Measurements from ENCODE around the gene NOP53.
A peak's percentile ranks its signal among the peaks of the same experiment; 100 is the strongest.
"Not testable (repeated sequence)": the region's sequence is repeated elsewhere in the genome, so short reads cannot be mapped to it uniquely, and the experiment has no call there.

Gene NOP53

GRCh38 chr19:47766670-47767069 lies 21.3 kb downstream of the NOP53 start:
- H3K9me3 ChIP-seq (ENCODE audit: control insufficient read depth, insufficient read depth, low read length): no peaks in the 10 kb centered on the region
- no peaks in the 10 kb centered on the region for H3K36me3 ChIP-seq (ENCODE audit: insufficient read depth, low read length)
- peaks cover 6% of the 10 kb centered on the region for H3K4me1 ChIP-seq (ENCODE audit: insufficient read depth, low read length)
- no peak overlapping the region for H3K9ac ChIP-seq (ENCODE audit: low read depth, low read length)

- Histone ChIP-seq H3K9me3 (ENCODE audit: control insufficient read depth, insufficient read depth, low read length) (no peaks in the 10 kb centered on the region), H3K4me1 (ENCODE audit: insufficient read depth, low read length) (peaks cover 6% of the 10 kb centered on the region), H3K9ac (ENCODE audit: low read depth, low read length) (no peak overlapping the region), H3K36me3 (ENCODE audit: insufficient read depth, low read length) (no peaks in the 10 kb centered on the region)
Observed at GRCh38 chr19:47767349-47767748, 22.0 kb downstream of the NOP53 start.

- Histone ChIP-seq H3K4me1 (ENCODE audit: insufficient read depth, low read length) (peaks cover 6% of the 10 kb centered on the region), H3K36me3 (ENCODE audit: insufficient read depth, low read length) (no peaks in the 10 kb centered on the region), H3K9ac (ENCODE audit: low read depth, low read length) (no peak overlapping the region), H3K9me3 (ENCODE audit: control insufficient read depth, insufficient read depth, low read length) (no peaks in the 10 kb centered on the region)
Observed at GRCh38 chr19:47768604-47769003, 23.3 kb downstream of the NOP53 start.

- Histone ChIP-seq H3K4me1 (ENCODE audit: insufficient read depth, low read length) (peaks cover 6% of the 10 kb centered on the region), H3K9ac (ENCODE audit: low read depth, low read length) (no peak overlapping the region), H3K36me3 (ENCODE audit: insufficient read depth, low read length) (no peaks in the 10 kb centered on the region), H3K9me3 (ENCODE audit: control insufficient read depth, insufficient read depth, low read length) (no peaks in the 10 kb centered on the region)
Observed at GRCh38 chr19:47769534-47769933, 24.2 kb downstream of the NOP53 start.

- H3K4me1 ChIP-seq (ENCODE audit: insufficient read depth, low read length); H3K9ac ChIP-seq (ENCODE audit: low read depth, low read length); H3K9me3 ChIP-seq (ENCODE audit: control insufficient read depth, insufficient read depth, low read length); H3K36me3 ChIP-seq (ENCODE audit: insufficient read depth, low read length): not testable (repeated sequence)
Observed at GRCh38 chr19:47771291-47771690, 25.9 kb downstream of the NOP53 start.

GRCh38 chr19:47776568-47776967 lies 31.2 kb downstream of the NOP53 start:
- Histone ChIP-seq H3K4me1 (ENCODE audit: insufficient read depth, low read length) (no peaks in the 10 kb centered on the region; the same call in 1 of the 2 replicates), H3K9ac (ENCODE audit: low read depth, low read length) (no peak overlapping the region), H3K36me3 (ENCODE audit: insufficient read depth, low read length) (peaks cover 5% of the 10 kb centered on the region; the same call in 1 of the 2 replicates), H3K9me3 (ENCODE audit: control insufficient read depth, insufficient read depth, low read length) (no peaks in the 10 kb centered on the region)

GRCh38 chr19:47777245-47778048 lies 32.1 kb downstream of the NOP53 start:
- H3K36me3 ChIP-seq (ENCODE audit: insufficient read depth, low read length); H3K4me1 ChIP-seq (ENCODE audit: insufficient read depth, low read length); H3K9me3 ChIP-seq (ENCODE audit: control insufficient read depth, insufficient read depth, low read length): not testable (repeated sequence)
- H3K9ac ChIP-seq (ENCODE audit: low read depth, low read length): peak overlapping the region; percentile 74; the same call in 1 of the 2 replicates

GRCh38 chr19:47778049-47778953 lies 33.0 kb downstream of the NOP53 start, which contains the start of gene SELENOW:
Gene SELENOW, plus strand, starts transcription at chr19:47778703. Its CDS starts 83 bp downstream, at chr19:47778786.
- no peaks in the 10 kb centered on the region for H3K9me3 ChIP-seq (ENCODE audit: control insufficient read depth, insufficient read depth, low read length)
- H3K9ac ChIP-seq (ENCODE audit: low read depth, low read length): peak within 1 kb of the TSS; percentile 74
- H3K4me1 ChIP-seq (ENCODE audit: insufficient read depth, low read length): no peaks in the 10 kb centered on the region; the same call in 1 of the 2 replicates
- H3K36me3 ChIP-seq (ENCODE audit: insufficient read depth, low read length): peaks cover 6% of the 10 kb centered on the region; the same call in 1 of the 2 replicates

- no peaks in the 10 kb centered on the region for H3K9me3 ChIP-seq (ENCODE audit: control insufficient read depth, insufficient read depth, low read length)
- peak overlapping the region; percentile 74 for H3K9ac ChIP-seq (ENCODE audit: low read depth, low read length)
- H3K4me1 ChIP-seq (ENCODE audit: insufficient read depth, low read length): no peaks in the 10 kb centered on the region; the same call in 1 of the 2 replicates
- peaks cover 6% of the 10 kb centered on the region; the same call in 1 of the 2 replicates for H3K36me3 ChIP-seq (ENCODE audit: insufficient read depth, low read length)
Observed at GRCh38 chr19:47778954-47779351, 33.6 kb downstream of the NOP53 start.

DNA sequence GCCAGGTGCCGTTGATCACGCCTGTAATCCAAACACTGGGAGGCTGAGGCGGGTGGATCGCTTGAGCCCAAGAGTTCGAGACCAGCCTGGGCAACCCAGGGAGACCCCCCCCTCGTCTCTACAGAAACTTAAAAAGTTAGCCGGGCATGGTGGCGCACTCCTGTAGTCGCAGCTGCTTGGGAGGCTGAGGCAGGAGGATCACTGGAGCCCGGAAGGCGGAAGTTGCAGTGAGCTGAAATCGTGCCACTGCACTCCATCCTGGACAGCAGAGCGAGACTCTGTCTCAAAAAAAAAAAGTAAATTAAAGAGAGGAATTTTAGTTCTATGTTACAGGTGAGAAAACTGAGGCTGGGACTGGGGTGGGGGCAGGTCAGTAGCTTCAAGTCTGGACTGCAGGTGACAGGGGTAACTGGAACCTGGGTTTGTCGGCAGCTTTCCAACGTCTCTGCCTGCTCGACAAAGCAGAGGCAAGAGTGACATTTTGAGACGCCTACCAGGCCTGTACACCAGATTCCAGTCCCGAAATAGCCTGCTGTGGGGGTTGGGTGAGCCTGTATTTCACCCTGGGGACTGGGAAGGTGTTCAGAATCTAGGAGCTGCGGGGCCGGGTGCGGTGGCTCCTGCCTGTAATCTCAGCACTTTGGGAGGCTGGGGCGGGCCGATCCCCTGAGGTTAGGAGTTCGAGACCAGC lies 34.3 kb downstream of the NOP53 start:
- Histone ChIP-seq H3K4me1 (ENCODE audit: insufficient read depth, low read length) (no peaks in the 10 kb centered on the region; the same call in 1 of the 2 replicates), H3K9ac (ENCODE audit: low read depth, low read length) (peak overlapping the region; percentile 74; the same call in 1 of the 2 replicates), H3K9me3 (ENCODE audit: control insufficient read depth, insufficient read depth, low read length) (no peaks in the 10 kb centered on the region), H3K36me3 (ENCODE audit: insufficient read depth, low read length) (peaks cover 10% of the 10 kb centered on the region; the same call in 1 of the 2 replicates)

GRCh38 chr19:47780215-47780551 lies 34.8 kb downstream of the NOP53 start:
- no peaks in the 10 kb centered on the region for H3K9me3 ChIP-seq (ENCODE audit: control insufficient read depth, insufficient read depth, low read length)
- no peak overlapping the region; the same call in 1 of the 2 replicates for H3K9ac ChIP-seq (ENCODE audit: low read depth, low read length)
- peaks cover 11% of the 10 kb centered on the region; the same call in 1 of the 2 replicates for H3K36me3 ChIP-seq (ENCODE audit: insufficient read depth, low read length)
- H3K4me1 ChIP-seq (ENCODE audit: insufficient read depth, low read length): no peaks in the 10 kb centered on the region; the same call in 1 of the 2 replicates

GRCh38 chr19:47781590-47782262 lies 36.4 kb downstream of the NOP53 start:
- H3K9me3 ChIP-seq (ENCODE audit: control insufficient read depth, insufficient read depth, low read length): no peaks in the 10 kb centered on the region
- H3K9ac ChIP-seq (ENCODE audit: low read depth, low read length): no peak overlapping the region
- H3K4me1 ChIP-seq (ENCODE audit: insufficient read depth, low read length): no peaks in the 10 kb centered on the region; the same call in 1 of the 2 replicates
- H3K36me3 ChIP-seq (ENCODE audit: insufficient read depth, low read length): peaks cover 19% of the 10 kb centered on the region; the same call in 1 of the 2 replicates

DNA sequence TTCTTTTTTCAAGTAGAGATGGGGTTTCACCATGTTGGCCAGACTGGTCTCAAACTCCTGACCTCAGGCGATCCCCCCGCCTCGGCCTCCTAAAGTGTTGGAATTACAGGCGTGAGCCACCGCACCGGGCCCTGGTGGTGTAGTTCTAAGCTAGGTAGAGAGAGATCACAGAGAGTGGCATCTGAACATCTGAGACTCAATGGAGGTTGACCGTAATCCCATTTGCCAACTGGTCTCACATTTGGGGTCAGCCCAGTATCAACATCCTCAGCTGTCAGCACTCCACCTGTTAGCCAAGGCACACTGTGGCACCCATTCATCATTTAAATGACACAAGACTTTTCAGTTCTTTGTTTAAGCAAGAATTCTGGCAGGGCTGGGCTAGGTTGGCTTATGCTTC lies 41.2 kb downstream of the NOP53 start:
- H3K9ac ChIP-seq (ENCODE audit: low read depth, low read length): no peak overlapping the region
- no peaks in the 10 kb centered on the region; the same call in 1 of the 2 replicates for H3K4me1 ChIP-seq (ENCODE audit: insufficient read depth, low read length)
- peaks cover 14% of the 10 kb centered on the region; the same call in 1 of the 2 replicates for H3K36me3 ChIP-seq (ENCODE audit: insufficient read depth, low read length)
- H3K9me3 ChIP-seq (ENCODE audit: control insufficient read depth, insufficient read depth, low read length): no peaks in the 10 kb centered on the region

All from ES-I3 (cell line).